ENCODE measurements around the gene SLC24A3.

SLC24A3 gene

DNA sequence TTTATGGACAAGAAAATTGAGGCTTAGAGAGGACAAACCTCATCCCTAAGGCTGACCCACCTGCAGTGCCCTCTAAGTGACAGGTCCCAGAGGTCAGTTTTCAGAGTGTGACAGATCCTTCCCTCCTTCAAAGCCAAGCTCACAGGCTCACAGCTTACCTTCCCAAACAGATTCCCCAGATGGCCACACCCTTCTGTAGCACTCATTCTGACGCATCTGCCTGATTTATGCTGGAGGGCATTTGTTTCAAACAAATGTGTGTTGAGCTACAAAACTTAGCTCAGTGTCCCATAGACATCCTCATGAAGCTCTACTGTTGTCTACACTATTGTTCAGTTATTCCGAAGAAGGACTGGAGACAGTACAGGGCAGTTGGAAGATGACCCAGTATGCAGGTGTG, 485.0 kb downstream of the SLC24A3 start:
- Histone ChIP-seq H3K27me3 (ENCODE audit: control insufficient read depth, insufficient read depth, low read length) (no peaks in the 10 kb centered on the region), H3K4me3 (ENCODE audit: low read depth, low read length) (no peak overlapping the region), H3K4me1 (ENCODE audit: control insufficient read depth, insufficient read depth, low read length) (no peaks in the 10 kb centered on the region), H3K27ac (ENCODE audit: low read depth, low read length) (no peak overlapping the region), H3K36me3 (ENCODE audit: control insufficient read depth, insufficient read depth, low read length) (no peaks in the 10 kb centered on the region), H3K9ac (ENCODE audit: low read length) (no peak overlapping the region), H3K9me3 (ENCODE audit: control insufficient read depth, insufficient read depth, low read depth, low read length) (peaks cover 10% of the 10 kb centered on the region; the same call in 1 of the 2 replicates)

DNA sequence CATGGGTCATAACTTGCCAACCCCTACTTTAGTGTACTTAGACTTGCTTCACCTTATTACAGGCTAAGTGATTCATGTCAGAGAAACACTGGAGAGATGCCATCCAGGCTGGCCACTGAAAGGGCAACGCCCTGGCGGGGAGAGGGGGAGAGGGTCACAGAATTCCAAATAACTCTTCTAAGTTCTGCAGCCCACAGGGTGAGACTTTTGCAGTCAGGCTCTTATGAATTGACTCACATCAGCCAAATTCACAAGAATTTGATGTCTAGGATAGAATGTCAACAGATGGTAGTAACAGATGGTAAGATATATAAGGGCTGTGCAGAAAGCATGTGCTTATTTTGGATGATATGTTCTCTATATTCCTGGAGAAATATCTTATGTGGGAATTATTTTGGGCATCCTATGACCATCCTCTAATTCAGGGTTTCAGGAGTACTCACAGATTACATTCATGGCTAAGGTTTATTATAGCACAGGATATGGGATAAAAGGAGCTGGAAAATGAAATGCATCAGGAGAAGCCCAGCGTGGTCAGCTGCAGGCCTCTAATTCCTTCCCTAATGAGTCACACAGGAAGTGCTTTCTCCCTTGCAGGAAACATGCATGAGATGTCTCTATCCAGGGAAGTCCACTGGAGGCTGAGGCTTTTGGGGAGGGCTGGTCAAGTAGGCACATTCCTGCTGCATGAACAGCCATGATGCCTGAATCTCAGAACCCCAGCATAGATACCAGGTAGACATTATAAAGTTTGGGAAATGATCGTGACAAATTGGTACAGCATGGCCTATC, 486.9 kb downstream of the SLC24A3 start:
- no peak overlapping the region for H3K4me3 ChIP-seq (ENCODE audit: low read depth, low read length)
- H3K27ac ChIP-seq (ENCODE audit: low read depth, low read length), result no peak overlapping the region
- no peak overlapping the region for H3K9ac ChIP-seq (ENCODE audit: low read length)
- peaks cover 16% of the 10 kb centered on the region for H3K9me3 ChIP-seq (ENCODE audit: control insufficient read depth, insufficient read depth, low read depth, low read length)
- no peaks in the 10 kb centered on the region; the same call in 1 of the 2 replicates for H3K27me3 ChIP-seq (ENCODE audit: control insufficient read depth, insufficient read depth, low read length)
- H3K36me3 ChIP-seq (ENCODE audit: control insufficient read depth, insufficient read depth, low read length), result no peaks in the 10 kb centered on the region
- H3K4me1 ChIP-seq (ENCODE audit: control insufficient read depth, insufficient read depth, low read length), result no peaks in the 10 kb centered on the region

DNA sequence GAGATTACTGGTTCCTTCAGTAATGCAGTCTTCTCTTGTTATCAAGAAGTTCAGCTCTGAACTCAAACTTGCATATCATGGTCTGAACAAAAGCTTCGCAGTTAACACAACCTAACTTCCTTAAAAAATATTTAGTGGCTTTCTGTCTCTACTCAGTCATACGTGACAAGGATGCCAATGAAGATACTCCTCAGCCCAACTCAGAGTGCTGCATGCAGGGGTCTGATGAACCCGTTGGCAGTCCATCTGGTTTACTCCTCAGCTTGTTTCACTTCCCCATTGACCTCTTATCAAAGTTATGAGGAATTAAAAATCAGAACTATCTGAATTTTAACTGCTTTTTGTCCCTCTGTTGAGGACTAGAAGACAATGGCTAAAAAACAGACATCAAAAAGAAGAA, 489.0 kb downstream of the SLC24A3 start:
- Histone ChIP-seq H3K9ac (ENCODE audit: low read length) (no peak overlapping the region), H3K4me1 (ENCODE audit: control insufficient read depth, insufficient read depth, low read length) (no peaks in the 10 kb centered on the region), H3K27ac (ENCODE audit: low read depth, low read length) (no peak overlapping the region)

DNA sequence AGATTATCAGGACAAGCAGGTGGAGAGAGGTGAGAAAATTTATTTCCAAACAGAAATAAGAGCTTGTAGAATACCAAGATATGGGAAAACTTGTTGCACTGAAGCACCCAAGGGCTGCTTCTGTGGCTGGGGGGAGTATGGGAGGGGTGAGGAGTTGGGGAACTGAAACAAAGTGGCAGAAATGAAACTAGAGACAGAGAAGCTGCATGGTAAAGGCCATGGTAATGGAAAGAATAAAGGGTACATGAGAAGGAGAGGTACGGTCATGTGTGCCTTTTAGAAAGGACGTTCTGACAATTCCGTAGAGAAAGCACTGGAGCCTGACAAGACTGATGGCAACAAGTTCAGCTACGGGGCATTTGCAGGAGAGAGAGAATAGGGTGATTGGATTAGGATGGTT, 494.0 kb downstream of the SLC24A3 start:
- no peak overlapping the region for H3K27ac ChIP-seq (ENCODE audit: low read depth, low read length)
- peaks cover 9% of the 10 kb centered on the region for H3K9me3 ChIP-seq (ENCODE audit: control insufficient read depth, insufficient read depth, low read depth, low read length)
- no peaks in the 10 kb centered on the region for H3K36me3 ChIP-seq (ENCODE audit: control insufficient read depth, insufficient read depth, low read length)
- H3K4me3 ChIP-seq (ENCODE audit: low read depth, low read length), result no peak overlapping the region
- peaks cover 10% of the 10 kb centered on the region; the same call in 1 of the 2 replicates for H3K27me3 ChIP-seq (ENCODE audit: control insufficient read depth, insufficient read depth, low read length)
- H3K9ac ChIP-seq (ENCODE audit: low read length), result no peak overlapping the region
- H3K4me1 ChIP-seq (ENCODE audit: control insufficient read depth, insufficient read depth, low read length), result no peaks in the 10 kb centered on the region

More for the DNA sequence above, 489.0 kb downstream of the SLC24A3 start:
- Histone ChIP-seq H3K4me3 (ENCODE audit: low read depth, low read length) (no peak overlapping the region), H3K36me3 (ENCODE audit: control insufficient read depth, insufficient read depth, low read length) (no peaks in the 10 kb centered on the region), H3K9me3 (ENCODE audit: control insufficient read depth, insufficient read depth, low read depth, low read length) (peaks cover 16% of the 10 kb centered on the region), H3K27me3 (ENCODE audit: control insufficient read depth, insufficient read depth, low read length) (no peaks in the 10 kb centered on the region; the same call in 1 of the 2 replicates)

- H3K36me3 ChIP-seq (ENCODE audit: control insufficient read depth, insufficient read depth, low read length), result no peaks in the 10 kb centered on the region
- no peak overlapping the region for H3K4me3 ChIP-seq (ENCODE audit: low read depth, low read length)
- no peak overlapping the region for H3K9ac ChIP-seq (ENCODE audit: low read length)
- no peaks in the 10 kb centered on the region for H3K4me1 ChIP-seq (ENCODE audit: control insufficient read depth, insufficient read depth, low read length)
- H3K27ac ChIP-seq (ENCODE audit: low read depth, low read length), result no peak overlapping the region
- no peaks in the 10 kb centered on the region for H3K9me3 ChIP-seq (ENCODE audit: control insufficient read depth, insufficient read depth, low read depth, low read length)
- H3K27me3 ChIP-seq (ENCODE audit: control insufficient read depth, insufficient read depth, low read length), result peaks cover 10% of the 10 kb centered on the region; the same call in 1 of the 2 replicates
Measured at GRCh38 chr20:19709635-19710335, 497.3 kb downstream of the SLC24A3 start.

- H3K36me3 ChIP-seq (ENCODE audit: control insufficient read depth, insufficient read depth, low read length), result no peaks in the 10 kb centered on the region
- H3K9ac ChIP-seq (ENCODE audit: low read length), result no peak overlapping the region
- H3K27ac ChIP-seq (ENCODE audit: low read depth, low read length), result no peak overlapping the region
- no peak overlapping the region for H3K4me3 ChIP-seq (ENCODE audit: low read depth, low read length)
- peaks cover 10% of the 10 kb centered on the region; the same call in 1 of the 2 replicates for H3K27me3 ChIP-seq (ENCODE audit: control insufficient read depth, insufficient read depth, low read length)
- H3K4me1 ChIP-seq (ENCODE audit: control insufficient read depth, insufficient read depth, low read length), result no peaks in the 10 kb centered on the region
- H3K9me3 ChIP-seq (ENCODE audit: control insufficient read depth, insufficient read depth, low read depth, low read length), result peaks cover 3% of the 10 kb centered on the region
Measured at GRCh38 chr20:19710336-19711120, 498.1 kb downstream of the SLC24A3 start.

- H3K36me3 ChIP-seq (ENCODE audit: control insufficient read depth, insufficient read depth, low read length), result no peaks in the 10 kb centered on the region
- peaks cover 10% of the 10 kb centered on the region; the same call in 1 of the 2 replicates for H3K27me3 ChIP-seq (ENCODE audit: control insufficient read depth, insufficient read depth, low read length)
- H3K4me1 ChIP-seq (ENCODE audit: control insufficient read depth, insufficient read depth, low read length), result no peaks in the 10 kb centered on the region
- H3K27ac ChIP-seq (ENCODE audit: low read depth, low read length), result no peak overlapping the region
- H3K9ac ChIP-seq (ENCODE audit: low read length), result no peak overlapping the region
- no peak overlapping the region for H3K4me3 ChIP-seq (ENCODE audit: low read depth, low read length)
- peaks cover 7% of the 10 kb centered on the region for H3K9me3 ChIP-seq (ENCODE audit: control insufficient read depth, insufficient read depth, low read depth, low read length)
Measured at GRCh38 chr20:19711126-19711525, 498.7 kb downstream of the SLC24A3 start.

DNA sequence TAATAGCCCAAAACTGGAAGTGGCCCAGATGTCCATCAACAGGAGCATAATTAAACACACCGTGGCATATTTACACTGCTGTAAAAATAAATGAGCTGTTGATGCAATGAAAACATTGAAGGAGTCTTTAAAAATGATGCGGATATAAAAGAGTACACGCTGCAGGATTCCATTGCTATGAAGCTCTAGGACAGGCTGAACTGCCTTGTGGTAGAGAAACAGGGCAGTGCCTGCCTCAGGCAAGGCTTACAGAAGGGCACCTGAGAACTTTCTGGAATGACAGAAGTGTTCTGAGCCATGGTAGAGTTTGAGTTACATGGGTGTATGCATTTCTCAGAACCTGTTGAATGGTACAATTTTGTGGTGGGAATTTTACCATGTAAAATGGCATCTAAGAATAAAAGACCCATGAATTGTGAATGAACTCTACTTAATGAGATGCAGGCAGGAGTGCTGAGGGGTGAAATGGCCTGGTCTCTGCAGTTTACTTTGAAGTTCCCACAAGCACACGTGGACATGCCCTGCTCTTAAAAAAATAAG, 500.3 kb downstream of the SLC24A3 start:
- H3K4me1 ChIP-seq (ENCODE audit: control insufficient read depth, insufficient read depth, low read length), result no peaks in the 10 kb centered on the region
- no peak overlapping the region for H3K27ac ChIP-seq (ENCODE audit: low read depth, low read length)
- H3K9ac ChIP-seq (ENCODE audit: low read length), result no peak overlapping the region
- no peak overlapping the region for H3K4me3 ChIP-seq (ENCODE audit: low read depth, low read length)
- peaks cover 22% of the 10 kb centered on the region for H3K9me3 ChIP-seq (ENCODE audit: control insufficient read depth, insufficient read depth, low read depth, low read length)
- H3K27me3 ChIP-seq (ENCODE audit: control insufficient read depth, insufficient read depth, low read length), result peaks cover 7% of the 10 kb centered on the region; the same call in 1 of the 2 replicates
- H3K36me3 ChIP-seq (ENCODE audit: control insufficient read depth, insufficient read depth, low read length), result no peaks in the 10 kb centered on the region

GRCh38 chr20:19713822-19714578, 501.6 kb downstream of the SLC24A3 start:
- no peak overlapping the region for H3K4me3 ChIP-seq (ENCODE audit: low read depth, low read length)
- no peaks in the 10 kb centered on the region for H3K27me3 ChIP-seq (ENCODE audit: control insufficient read depth, insufficient read depth, low read length)
- peaks cover 24% of the 10 kb centered on the region for H3K9me3 ChIP-seq (ENCODE audit: control insufficient read depth, insufficient read depth, low read depth, low read length)
- no peak overlapping the region for H3K9ac ChIP-seq (ENCODE audit: low read length)
- no peak overlapping the region for H3K27ac ChIP-seq (ENCODE audit: low read depth, low read length)
- H3K4me1 ChIP-seq (ENCODE audit: control insufficient read depth, insufficient read depth, low read length), result no peaks in the 10 kb centered on the region
- no peaks in the 10 kb centered on the region for H3K36me3 ChIP-seq (ENCODE audit: control insufficient read depth, insufficient read depth, low read length)

GRCh38 chr20:19714579-19714840, 502.1 kb downstream of the SLC24A3 start:
- Histone ChIP-seq H3K9me3 (ENCODE audit: control insufficient read depth, insufficient read depth, low read depth, low read length) (peaks cover 24% of the 10 kb centered on the region), H3K36me3 (ENCODE audit: control insufficient read depth, insufficient read depth, low read length) (no peaks in the 10 kb centered on the region), H3K27ac (ENCODE audit: low read depth, low read length) (no peak overlapping the region)

More at GRCh38 chr20:19714579-19714840, 502.1 kb downstream of the SLC24A3 start:
- H3K4me3 ChIP-seq (ENCODE audit: low read depth, low read length), result no peak overlapping the region
- H3K4me1 ChIP-seq (ENCODE audit: control insufficient read depth, insufficient read depth, low read length), result no peaks in the 10 kb centered on the region
- H3K9ac ChIP-seq (ENCODE audit: low read length), result no peak overlapping the region
- no peaks in the 10 kb centered on the region for H3K27me3 ChIP-seq (ENCODE audit: control insufficient read depth, insufficient read depth, low read length)
